Muscle layer of duodenum (tissue), 2 donors: ENCODE measurements around the gene KIAA1210.

Experiments used
- H3K27ac ChIP-seq: one replicate; pipeline ENCODE4 v1.7.0; 2013; ENCODE audit warnings: mild to moderate bottlenecking, low read length
- H3K27me3 ChIP-seq: one replicate; pipeline ENCODE4 v1.7.0; 2013; ENCODE audit warnings: low read depth, mild to moderate bottlenecking, control low read depth, low read length
- H3K36me3 ChIP-seq, 2 donors: one replicate each; pipeline ENCODE4 v1.7.0; 2013; ENCODE audit warnings: low read length in 2 of 2, control low read depth in 1 of 2, mild to moderate bottlenecking in 1 of 2; ENCODE audit not compliant: insufficient read depth in 2 of 2, control insufficient read depth in 1 of 2
- H3K4me1 ChIP-seq, 2 donors: one replicate each; pipeline ENCODE4 v1.7.0; 2013; ENCODE audit warnings: low read length in 2 of 2, mild to moderate bottlenecking in 2 of 2, control low read depth in 1 of 2, moderate library complexity in 1 of 2; ENCODE audit not compliant: insufficient read depth in 2 of 2, control insufficient read depth in 1 of 2
- H3K4me3 ChIP-seq, 2 donors: one replicate each; pipeline ENCODE4 v1.7.0; 2013; ENCODE audit warnings: low read length in 2 of 2, low read depth in 1 of 2, mild to moderate bottlenecking in 1 of 2
- H3K9me3 ChIP-seq, 2 donors: one replicate each; pipeline ENCODE4 v1.7.0; 2013; ENCODE audit warnings: low read length in 2 of 2, control low read depth in 1 of 2, mild to moderate bottlenecking in 1 of 2; ENCODE audit not compliant: control insufficient read depth in 1 of 2
- donor health status: healthy.

KIAA1210 gene

DNA sequence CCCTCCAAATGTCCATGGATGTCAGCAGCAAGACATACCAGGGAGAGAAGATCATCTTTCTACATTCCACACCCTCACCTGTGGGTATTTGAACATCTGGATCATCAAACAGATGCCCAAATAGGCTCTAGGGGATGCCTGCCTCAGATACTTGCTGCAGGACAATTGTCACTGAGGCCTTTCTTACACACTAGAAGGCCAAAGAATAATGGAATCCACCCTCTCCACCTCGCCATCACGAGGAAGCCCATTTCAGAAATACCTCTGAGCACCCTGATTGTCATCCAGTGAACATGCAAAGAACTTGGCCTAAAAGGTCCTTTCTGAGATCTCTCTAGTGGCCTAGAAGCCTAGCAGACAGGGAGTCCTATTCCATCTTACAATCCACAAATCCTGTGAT lies 6.9 kb upstream of the KIAA1210 start:
- H3K4me1 ChIP-seq: no peaks in the 10 kb centered on the region
- no peaks in the 10 kb centered on the region for H3K9me3 ChIP-seq
- H3K4me3 ChIP-seq: no peak overlapping the region
- H3K27me3 ChIP-seq: no peaks in the 10 kb centered on the region
- H3K27ac ChIP-seq: no peak overlapping the region
- no peaks in the 10 kb centered on the region for H3K36me3 ChIP-seq

DNA sequence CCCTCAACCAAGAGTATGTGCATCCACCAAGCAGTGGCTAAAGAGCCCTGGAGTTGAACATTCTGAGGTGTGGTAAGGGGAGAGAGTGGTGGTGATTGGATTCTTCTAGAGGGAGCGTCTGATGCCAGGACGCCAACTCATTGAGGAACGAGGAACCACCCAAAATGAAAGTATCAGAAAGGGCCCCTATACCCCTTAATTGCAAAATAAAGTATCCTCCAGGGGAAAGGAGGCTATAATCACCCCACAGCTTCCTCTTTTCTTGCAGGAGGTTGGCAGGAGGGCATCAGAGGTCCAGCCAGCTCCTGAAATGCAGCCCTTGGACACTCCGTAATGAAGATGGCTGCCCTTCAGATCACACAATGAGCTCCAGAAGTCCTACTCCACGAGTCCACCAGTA lies 5.3 kb upstream of the KIAA1210 start:
- H3K27ac ChIP-seq: no peak overlapping the region
- H3K36me3 ChIP-seq: no peaks in the 10 kb centered on the region
- H3K9me3 ChIP-seq: no peaks in the 10 kb centered on the region
- H3K4me3 ChIP-seq: no peak overlapping the region
- no peaks in the 10 kb centered on the region for H3K27me3 ChIP-seq
- H3K4me1 ChIP-seq: no peaks in the 10 kb centered on the region

DNA sequence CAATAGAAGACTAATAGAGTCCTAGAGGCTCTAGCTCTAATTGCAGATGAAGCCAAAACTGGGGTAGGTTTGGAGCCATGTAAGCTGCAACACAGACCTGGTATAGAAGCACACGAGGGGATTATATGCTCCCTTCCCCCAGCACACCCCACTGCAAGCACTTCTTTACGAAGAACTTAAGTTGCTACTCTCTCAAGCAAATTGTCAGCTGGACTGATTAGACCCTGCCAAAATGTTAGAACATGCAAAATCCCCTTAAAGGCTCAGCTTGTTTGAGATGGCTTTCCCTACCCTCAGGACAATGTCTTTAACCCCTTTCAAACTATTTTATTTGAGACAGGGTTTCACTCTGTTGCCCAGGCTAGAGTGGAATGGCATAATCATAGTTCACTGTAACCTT lies 4.7 kb upstream of the KIAA1210 start:
- no peaks in the 10 kb centered on the region for H3K36me3 ChIP-seq

DNA sequence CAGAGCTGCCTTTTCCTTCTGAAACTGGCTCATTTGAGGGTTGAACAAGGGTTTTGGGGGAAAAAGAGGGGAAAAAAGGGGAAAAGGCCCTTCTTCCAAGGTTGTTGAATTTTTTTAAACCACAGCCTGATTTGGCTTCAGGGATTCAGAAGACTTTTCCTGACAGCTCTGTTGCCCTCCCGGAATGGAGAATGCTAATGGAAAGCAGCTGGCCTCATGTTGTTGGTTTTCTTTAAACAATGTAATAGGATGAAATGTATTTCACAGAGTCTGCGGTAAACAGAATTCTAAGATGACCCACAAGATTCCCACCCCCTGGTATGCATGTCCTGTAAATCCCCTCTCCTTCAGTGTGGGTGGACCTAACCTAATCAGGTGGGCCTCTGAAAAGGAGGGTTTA lies 3.3 kb upstream of the KIAA1210 start:
- H3K36me3 ChIP-seq: no peaks in the 10 kb centered on the region
- H3K27me3 ChIP-seq: no peaks in the 10 kb centered on the region
- H3K9me3 ChIP-seq: no peaks in the 10 kb centered on the region
- no peak overlapping the region for H3K4me3 ChIP-seq
- no peak overlapping the region for H3K27ac ChIP-seq
- no peaks in the 10 kb centered on the region for H3K4me1 ChIP-seq

More for the DNA sequence above, 4.7 kb upstream of the KIAA1210 start:
- no peaks in the 10 kb centered on the region for H3K27me3 ChIP-seq
- no peaks in the 10 kb centered on the region for H3K4me1 ChIP-seq
- H3K4me3 ChIP-seq: no peak overlapping the region
- H3K27ac ChIP-seq: no peak overlapping the region
- H3K9me3 ChIP-seq: no peaks in the 10 kb centered on the region

DNA sequence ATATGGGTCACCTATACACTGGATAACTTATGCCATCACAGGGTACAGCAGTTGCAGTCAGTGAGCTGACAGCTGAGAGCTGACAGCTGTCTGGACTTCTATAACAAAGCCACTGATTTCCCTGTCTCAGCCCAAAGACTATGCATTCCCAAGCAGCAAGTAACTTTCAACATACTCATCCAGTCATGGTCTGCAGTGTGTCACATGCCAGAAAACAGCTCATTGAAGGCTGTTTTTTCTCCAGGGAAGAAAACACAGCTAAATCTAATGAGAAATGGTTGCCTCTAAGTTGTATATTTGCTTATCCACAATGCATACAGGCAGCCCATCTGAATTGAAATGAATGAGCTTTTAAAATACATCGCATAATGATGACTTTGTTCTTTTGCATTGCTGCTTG lies 6.3 kb downstream of the KIAA1210 start:
- Histone ChIP-seq H3K36me3 (no peaks in the 10 kb centered on the region), H3K27ac (no peak overlapping the region), H3K4me1 (no peaks in the 10 kb centered on the region), H3K4me3 (no peak overlapping the region), H3K27me3 (no peaks in the 10 kb centered on the region), H3K9me3 (no peaks in the 10 kb centered on the region)

DNA sequence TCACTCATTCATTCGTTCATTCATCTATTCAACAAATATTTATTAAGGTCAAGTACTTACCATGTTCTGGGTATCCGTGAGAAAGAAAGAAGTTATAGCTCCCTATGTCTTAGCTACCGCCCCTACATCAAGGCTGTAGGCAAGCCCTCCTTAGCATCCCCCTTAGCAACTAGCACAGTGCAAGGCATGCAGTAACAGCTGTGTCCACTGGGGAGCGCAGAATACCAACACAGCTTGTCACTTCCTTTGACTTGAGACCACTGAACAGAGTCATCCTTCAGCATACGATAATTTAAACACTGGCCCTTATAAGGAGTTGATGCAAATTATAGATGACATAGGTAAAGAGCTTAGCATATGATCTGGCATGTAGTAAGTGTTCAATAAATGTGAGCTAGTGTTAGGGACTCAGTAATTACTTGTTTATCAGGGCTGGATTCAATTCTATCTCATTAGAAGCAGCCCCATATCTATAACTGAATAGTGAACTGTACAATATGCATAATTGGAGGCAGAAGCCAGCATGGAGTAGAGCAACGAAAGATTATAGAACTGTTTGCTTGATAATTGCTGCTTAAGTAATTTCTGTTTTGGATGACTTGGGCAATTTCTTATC lies 8.7 kb downstream of the KIAA1210 start:
- H3K4me3 ChIP-seq: no peak overlapping the region
- no peaks in the 10 kb centered on the region for H3K36me3 ChIP-seq
- H3K9me3 ChIP-seq: no peaks in the 10 kb centered on the region
- H3K27ac ChIP-seq: no peak overlapping the region
- H3K27me3 ChIP-seq: no peaks in the 10 kb centered on the region
- H3K4me1 ChIP-seq: no peaks in the 10 kb centered on the region

DNA sequence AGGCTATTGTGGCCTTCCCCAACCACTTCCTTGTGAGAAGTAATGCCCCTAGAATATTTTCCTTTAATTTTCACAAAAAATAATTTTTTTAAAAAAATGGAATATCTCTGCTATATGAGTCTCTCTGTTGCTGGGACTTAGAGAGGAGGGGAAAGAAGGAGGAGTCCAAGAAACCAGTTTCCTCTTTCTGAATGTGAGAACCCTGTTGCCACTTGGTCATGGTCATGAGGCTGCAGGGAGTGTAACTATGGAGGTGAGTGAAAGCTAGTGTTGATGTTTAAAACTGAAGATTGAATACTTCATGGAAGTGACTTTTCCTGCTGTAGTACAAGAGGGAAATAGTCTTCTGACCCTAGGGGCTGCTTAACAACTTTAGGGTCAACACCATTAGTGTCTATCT lies 20.4 kb downstream of the KIAA1210 start:
- Histone ChIP-seq H3K27me3 (no peaks in the 10 kb centered on the region), H3K4me3 (no peak overlapping the region), H3K27ac (no peak overlapping the region), H3K36me3 (no peaks in the 10 kb centered on the region), H3K4me1 (no peaks in the 10 kb centered on the region), H3K9me3 (no peaks in the 10 kb centered on the region)

DNA sequence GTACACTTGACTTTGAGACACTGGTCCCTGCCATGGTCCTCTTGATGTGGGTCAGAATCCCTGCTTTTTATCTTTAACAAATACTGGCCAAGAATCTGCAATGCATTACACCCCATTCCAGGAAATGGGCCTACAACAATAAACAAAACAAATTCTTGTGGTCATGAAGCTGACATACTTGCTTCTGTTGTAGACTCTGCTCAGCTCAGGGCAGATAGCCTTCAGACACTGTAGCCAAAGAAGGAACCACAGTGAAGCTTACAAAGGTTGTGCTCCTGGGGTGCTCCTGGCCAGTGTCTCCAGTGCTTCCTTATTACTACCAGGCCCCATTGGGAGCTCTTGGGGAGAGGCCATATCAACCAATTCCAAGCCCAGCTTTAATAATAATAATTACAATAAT lies 21.8 kb downstream of the KIAA1210 start:
- H3K9me3 ChIP-seq: no peaks in the 10 kb centered on the region
- H3K4me3 ChIP-seq: no peak overlapping the region
- no peaks in the 10 kb centered on the region for H3K27me3 ChIP-seq
- no peak overlapping the region for H3K27ac ChIP-seq
- no peaks in the 10 kb centered on the region for H3K4me1 ChIP-seq
- no peaks in the 10 kb centered on the region for H3K36me3 ChIP-seq

DNA sequence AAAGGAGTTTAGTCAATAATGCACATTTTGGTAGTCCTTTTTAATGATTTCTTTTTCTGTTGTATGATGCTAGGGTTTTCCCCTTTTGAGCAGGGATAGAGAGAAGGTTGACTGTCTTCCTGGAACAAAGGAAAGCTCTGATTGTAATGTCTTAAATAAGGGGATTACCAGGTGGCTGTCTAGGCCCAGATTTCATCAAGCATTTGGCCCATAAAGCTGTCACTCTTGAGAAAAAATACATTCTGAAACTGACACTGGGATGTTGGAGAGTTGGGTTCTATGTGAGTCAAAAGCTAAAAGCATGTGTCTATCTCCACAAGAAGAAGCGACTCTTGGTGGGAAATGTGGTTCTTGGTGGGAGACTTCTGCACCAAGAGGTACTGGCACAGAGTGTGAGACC lies 26.4 kb downstream of the KIAA1210 start:
- no peaks in the 10 kb centered on the region for H3K4me1 ChIP-seq
- no peaks in the 10 kb centered on the region for H3K27me3 ChIP-seq
- H3K36me3 ChIP-seq: no peaks in the 10 kb centered on the region
- H3K4me3 ChIP-seq: no peak overlapping the region
- no peak overlapping the region for H3K27ac ChIP-seq
- H3K9me3 ChIP-seq: no peaks in the 10 kb centered on the region

DNA sequence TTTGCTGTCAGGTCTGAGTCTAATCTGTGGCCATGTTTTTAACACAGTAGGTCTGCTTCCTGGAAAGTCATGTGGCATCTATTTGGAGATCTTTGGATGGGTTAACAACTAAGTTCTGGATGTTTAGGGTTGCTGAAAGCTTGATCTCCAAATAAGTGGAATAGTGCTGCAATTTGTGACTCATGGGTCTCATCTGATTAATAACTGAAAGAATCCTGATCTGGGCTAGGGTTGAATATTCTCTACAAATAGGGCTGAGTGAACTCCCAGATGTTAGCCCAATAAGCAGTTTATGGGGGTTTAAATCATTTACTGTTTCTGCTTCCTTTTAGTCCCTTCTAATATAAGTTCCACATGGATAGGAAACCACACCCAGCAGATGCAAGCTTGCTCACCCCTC lies 31.7 kb downstream of the KIAA1210 start:
- H3K36me3 ChIP-seq: no peaks in the 10 kb centered on the region
- H3K4me3 ChIP-seq: no peak overlapping the region
- no peaks in the 10 kb centered on the region for H3K9me3 ChIP-seq
- no peaks in the 10 kb centered on the region for H3K27me3 ChIP-seq
- H3K4me1 ChIP-seq: no peaks in the 10 kb centered on the region
- no peak overlapping the region for H3K27ac ChIP-seq

DNA sequence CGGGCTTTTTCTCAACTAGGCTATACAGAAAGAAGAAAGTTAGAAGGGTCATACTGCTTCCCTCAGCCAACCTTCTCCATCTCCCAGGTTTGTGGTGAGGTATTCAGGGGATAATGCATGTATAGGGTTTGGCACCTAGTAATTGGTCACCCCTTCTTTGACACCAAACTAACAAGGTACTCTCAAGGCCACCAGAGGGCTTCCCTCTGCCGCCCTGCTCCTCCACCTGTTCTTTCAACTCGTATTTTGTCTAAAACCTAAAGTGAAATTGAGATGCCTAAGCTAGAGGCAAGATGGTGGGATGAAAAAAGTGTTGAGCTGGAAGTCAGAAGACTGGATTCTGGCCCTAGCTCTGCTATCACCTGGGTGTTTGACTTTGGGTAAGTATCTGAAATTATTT lies 32.8 kb downstream of the KIAA1210 start:
- Histone ChIP-seq H3K27ac (no peak overlapping the region), H3K36me3 (no peaks in the 10 kb centered on the region), H3K4me3 (no peak overlapping the region), H3K9me3 (no peaks in the 10 kb centered on the region), H3K27me3 (no peaks in the 10 kb centered on the region), H3K4me1 (no peaks in the 10 kb centered on the region)

DNA sequence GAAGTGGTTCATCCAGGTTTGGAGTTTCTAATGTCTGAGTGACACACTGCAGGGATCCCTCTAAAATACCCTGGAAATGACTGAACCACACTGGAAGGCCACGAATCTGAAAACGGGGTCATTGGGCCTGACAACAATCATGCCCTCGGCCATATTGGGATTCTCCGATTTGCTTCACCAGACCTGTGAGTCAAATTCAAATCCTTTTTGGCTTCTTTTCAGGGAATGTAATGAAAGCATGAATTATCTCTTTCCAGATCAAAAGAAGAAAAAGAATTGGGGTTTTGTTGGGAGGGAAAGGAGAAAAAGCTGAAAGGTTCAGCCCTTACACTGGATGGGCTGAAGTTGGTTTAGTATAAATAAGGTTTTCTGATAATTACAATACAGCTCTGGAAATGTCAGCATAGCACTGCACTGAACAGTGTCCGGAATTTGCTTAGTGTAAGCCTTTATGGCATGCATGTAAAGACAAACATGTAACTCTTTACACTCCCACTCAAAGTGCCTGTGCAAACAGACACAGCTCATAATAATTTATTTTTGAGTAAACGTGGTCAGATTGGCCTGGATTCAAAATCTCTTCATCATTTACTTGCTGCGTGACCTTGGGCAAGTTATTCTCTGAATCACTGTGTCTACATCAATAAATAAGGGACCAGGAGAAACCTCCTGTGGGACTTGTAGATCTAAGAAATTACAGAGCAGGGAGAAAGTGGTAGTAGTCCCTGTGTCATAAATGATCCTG lies 33.4 kb downstream of the KIAA1210 start:
- Histone ChIP-seq H3K4me3 (no peak overlapping the region), H3K9me3 (no peaks in the 10 kb centered on the region), H3K4me1 (no peaks in the 10 kb centered on the region), H3K27ac (no peak overlapping the region), H3K36me3 (no peaks in the 10 kb centered on the region), H3K27me3 (no peaks in the 10 kb centered on the region)
